PFSK-1 (cell line): ENCODE data around the gene FAT1.

Experiments used
- FOXP2 ChIP-seq: optimal IDR thresholded peaks from 2 replicates; pipeline ENCODE3; 2011; ENCODE audit warnings: borderline replicate concordance, control low read depth, inconsistent platforms; ENCODE audit not compliant: insufficient read depth; ENCODE audit errors: extremely low read length, extremely low read depth
- POLR2AphosphoS5 ChIP-seq: IDR thresholded peaks from 2 replicates; pipeline ENCODE4 v1.6.1; 2012; ENCODE audit warnings: low read depth, mild to moderate bottlenecking, control low read depth, low read length, moderate library complexity
- REST ChIP-seq, 2 experiments: IDR thresholded peaks; 2 replicates each; pipeline versions ENCODE4 v1.6.1 to v1.8.0; 2011 to 2012; ENCODE audit warnings: low read depth in 2 of 2, low read length in 2 of 2, control low read depth in 1 of 2, inconsistent platforms in 1 of 2, mild to moderate bottlenecking in 1 of 2, moderate library complexity in 1 of 2; ENCODE audit not compliant: insufficient read depth in 1 of 2
- SIN3A ChIP-seq: IDR thresholded peaks from 2 replicates; pipeline ENCODE4 v1.6.1; 2012; ENCODE audit warnings: mild to moderate bottlenecking, low read length, moderate library complexity, borderline replicate concordance; ENCODE audit not compliant: insufficient read depth
- TAF1 ChIP-seq: IDR thresholded peaks from 2 replicates; pipeline ENCODE4 v1.6.1; 2012; ENCODE audit warnings: low read length, control low read depth, borderline replicate concordance; ENCODE audit not compliant: insufficient read depth

Gene FAT1

GRCh38 chr4:186693159-186693815 lies 30.4 kb downstream of the FAT1 start:
- no peak for TF ChIP-seq REST (IDR thresholded peaks at IDR 0.05; ENCODE audit: insufficient read depth in 1 of 2, low read depth in 2 of 2, low read length in 2 of 2)
- no peak for TF ChIP-seq FOXP2
- no peak for TF ChIP-seq SIN3A
- TF ChIP-seq POLR2AphosphoS5: no peak
- no peak for TF ChIP-seq TAF1

DNA sequence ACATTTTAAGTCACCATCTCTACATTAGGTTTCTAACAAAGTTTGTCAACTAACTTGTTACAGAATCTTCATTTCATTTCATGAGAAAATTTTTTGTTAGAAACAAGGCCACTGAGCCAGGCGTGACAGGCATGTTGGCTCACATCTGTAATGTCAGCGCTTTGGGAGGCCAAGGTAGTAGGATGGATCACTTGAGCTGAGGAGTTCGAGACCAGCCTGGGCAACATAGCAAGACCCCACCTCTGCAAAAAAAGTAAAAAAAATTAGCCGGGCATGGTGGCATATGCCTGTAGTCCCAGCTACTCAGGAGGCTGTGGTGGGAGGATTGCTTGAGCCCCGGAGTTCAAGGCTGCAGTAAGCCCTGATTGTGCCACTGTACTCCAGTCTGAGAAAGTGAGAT lies 32.3 kb downstream of the FAT1 start:
- TF ChIP-seq REST (IDR thresholded peaks at IDR 0.05; ENCODE audit: insufficient read depth in 1 of 2, low read depth in 2 of 2, low read length in 2 of 2): no peak
- TF ChIP-seq TAF1: no peak
- TF ChIP-seq POLR2AphosphoS5: no peak
- TF ChIP-seq FOXP2: no peak
- TF ChIP-seq SIN3A: no peak

DNA sequence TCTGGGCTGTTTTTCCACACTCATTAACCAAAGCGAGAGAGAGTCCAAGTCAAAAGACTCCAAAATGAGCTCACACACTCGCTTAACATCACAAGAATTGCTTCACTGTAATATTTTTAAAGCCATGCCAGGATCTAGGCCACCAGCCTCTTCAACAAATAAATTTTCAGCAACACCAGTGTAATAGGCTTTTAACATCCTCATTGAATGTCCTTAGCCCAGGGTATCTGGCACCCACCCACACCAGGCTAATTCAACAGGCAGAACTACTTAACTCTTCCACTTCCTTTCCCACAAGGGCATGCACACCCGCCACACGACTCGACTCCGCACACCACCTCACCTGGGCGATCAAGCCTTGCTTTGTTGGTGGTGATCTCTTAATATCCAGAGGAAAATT lies 34.2 kb downstream of the FAT1 start:
- no peak for TF ChIP-seq POLR2AphosphoS5
- no peak for TF ChIP-seq SIN3A
- no peak for TF ChIP-seq REST (IDR thresholded peaks at IDR 0.05; ENCODE audit: insufficient read depth in 1 of 2, low read depth in 2 of 2, low read length in 2 of 2)
- TF ChIP-seq FOXP2: no peak
- no peak for TF ChIP-seq TAF1

- TF ChIP-seq POLR2AphosphoS5: no peak
These were observed 35.3 kb downstream of the FAT1 start for GRCh38 chr4:186688150-186688943.

DNA sequence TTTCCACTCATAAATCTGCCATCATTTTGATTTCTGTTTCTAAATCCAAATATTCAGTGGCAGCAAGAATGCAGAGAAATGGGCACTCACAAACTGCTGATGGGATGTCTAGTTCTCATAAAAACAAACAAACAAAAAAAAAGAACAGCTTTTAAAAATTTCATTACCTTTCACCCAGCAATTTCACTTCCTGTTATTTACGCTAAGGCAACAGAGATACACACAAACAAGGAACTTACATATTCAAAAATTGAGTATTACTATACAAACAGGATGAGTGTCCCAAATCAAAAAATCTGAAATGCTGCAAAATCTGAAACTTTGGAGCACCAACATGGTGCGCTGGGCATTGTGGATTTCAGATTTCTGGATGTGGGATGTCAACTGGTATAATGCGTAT lies 36.4 kb downstream of the FAT1 start:
- TF ChIP-seq POLR2AphosphoS5 (no peak), FOXP2 (no peak), REST (IDR thresholded peaks at IDR 0.05; ENCODE audit: insufficient read depth in 1 of 2, low read depth in 2 of 2, low read length in 2 of 2) (no peak), SIN3A (no peak), TAF1 (no peak)
